IMR-90 (cell line): ENCODE results near the gene REPS2. TPM values are rescaled to one million over a fixed set of nuclear protein-coding genes. Genes with fewer than 3 reads are reported as not detected.

Experiments used
- ATAC-seq: fragments of 200-7000 bp; cut with Tn5 transposase; 2 replicates; pipeline ENCODE4 v1.9.1; 2020; ENCODE audit warnings: low read depth, mild to moderate bottlenecking, moderate library complexity
- BruUV-seq: library from RNA; stranded (reverse); fragments of 400-500 nt; replicated peaks from 2 replicates; lab custom pipeline; 2021; lab: Mats Ljungman, UMichigan
- CTCF ChIA-PET: fragments of 300-600 bp; formaldehyde crosslinking; extraction: SDS; loops from one replicate; lab custom pipeline; 2021; ENCODE audit warnings: antibody characterized with exemption; lab: Yijun Ruan, JAX
- POLR2A ChIA-PET: fragments of 300-600 bp; sonication (Branson Sonifier 250); formaldehyde crosslinking; loops from one replicate; lab custom pipeline; 2022; ENCODE audit warnings: antibody characterized with exemption; ENCODE audit not compliant: unreplicated experiment; lab: Charles Lee
- DNase-seq: peaks from one replicate; pipeline ENCODE4 v3.0.0; 2013
- H2AFZ ChIP-seq: replicated peaks from 2 replicates; pipeline ENCODE3; 2013; ENCODE audit warnings: low read length, mild to moderate bottlenecking; ENCODE audit not compliant: poor library complexity
- H2AK5ac ChIP-seq: 2 replicates; pipeline ENCODE4 v1.6.1; 2013; ENCODE audit warnings: low read depth, low read length, inconsistent platforms
- H2AK9ac ChIP-seq: replicated peaks from 2 replicates; pipeline ENCODE3; 2013; ENCODE audit warnings: mild to moderate bottlenecking, low read depth, low read length, moderate library complexity; ENCODE audit not compliant: poor library complexity
- H2BK120ac ChIP-seq: 2 replicates; pipeline ENCODE4 v1.6.1; 2013; ENCODE audit warnings: low read depth, low read length, inconsistent platforms
- H2BK15ac ChIP-seq: 3 replicates; pipeline ENCODE4 v1.6.1; 2013; ENCODE audit warnings: low read depth, low read length, inconsistent platforms
- H2BK20ac ChIP-seq: 2 replicates; pipeline ENCODE4 v1.6.1; 2013; ENCODE audit warnings: low read depth, mild to moderate bottlenecking, inconsistent platforms, low read length, moderate library complexity
- H2BK5ac ChIP-seq: 2 replicates; pipeline ENCODE4 v1.6.1; 2013; ENCODE audit warnings: mild to moderate bottlenecking, low read depth, low read length, inconsistent platforms; ENCODE audit not compliant: poor library complexity, severe bottlenecking
- H3K14ac ChIP-seq: replicated peaks from 2 replicates; pipeline ENCODE4 v1.6.1; 2013; ENCODE audit warnings: low read depth, low read length, inconsistent platforms
- H3K18ac ChIP-seq: 2 replicates; pipeline ENCODE4 v1.6.1; 2013; ENCODE audit warnings: low read depth, low read length, control low read depth
- H3K23ac ChIP-seq: 2 replicates; pipeline ENCODE4 v1.6.1; 2013; ENCODE audit warnings: low read depth, low read length, inconsistent platforms
- H3K27ac ChIP-seq: 2 replicates; pipeline ENCODE4 v1.5.1; 2013; ENCODE audit warnings: mild to moderate bottlenecking, control low read depth, low read length; ENCODE audit not compliant: insufficient read depth
- H3K27me3 ChIP-seq: 2 replicates; pipeline ENCODE4 v1.6.1; 2013; ENCODE audit warnings: low read length; ENCODE audit not compliant: control insufficient read depth, insufficient read depth
- H3K36me3 ChIP-seq: 2 replicates; pipeline ENCODE4 v1.6.1; 2013; ENCODE audit warnings: low read length, mixed read lengths; ENCODE audit not compliant: control insufficient read depth, insufficient read depth
- H3K4ac ChIP-seq: 2 replicates; pipeline ENCODE4 v1.6.1; 2013; ENCODE audit warnings: low read depth, low read length, inconsistent platforms
- H3K4me1 ChIP-seq: 2 replicates; pipeline ENCODE4 v1.6.1; 2013; ENCODE audit warnings: low read length, mixed read lengths; ENCODE audit not compliant: control insufficient read depth, insufficient read depth
- H3K4me2 ChIP-seq: 2 replicates; pipeline ENCODE4 v1.6.1; 2013; ENCODE audit warnings: low read depth, mild to moderate bottlenecking, control low read depth, low read length, moderate library complexity
- H3K4me3 ChIP-seq: 2 replicates; pipeline ENCODE4 v1.5.1; 2013; ENCODE audit warnings: low read depth, mild to moderate bottlenecking, control low read depth, low read length, moderate library complexity; ENCODE audit not compliant: insufficient read depth
- H3K56ac ChIP-seq: 2 replicates; pipeline ENCODE4 v1.6.1; 2013; ENCODE audit warnings: low read length, inconsistent platforms; ENCODE audit not compliant: insufficient read depth; ENCODE audit errors: extremely low read depth
- H3K79me1 ChIP-seq, 2 experiments: 2 replicates each; pipeline ENCODE4 v1.6.1; 2013; ENCODE audit warnings: low read length in 2 of 2, inconsistent platforms in 1 of 2, low read depth in 1 of 2
- H3K9ac ChIP-seq: 2 replicates; pipeline ENCODE4 v1.6.1; 2013; ENCODE audit warnings: low read depth, low read length, control low read depth
- H3K9me1 ChIP-seq: 2 replicates; pipeline ENCODE4 v1.6.1; 2013; ENCODE audit warnings: low read length, inconsistent platforms; ENCODE audit not compliant: insufficient read depth
- H3K9me3 ChIP-seq: 2 replicates; pipeline ENCODE4 v1.6.1; 2013; ENCODE audit warnings: low read length; ENCODE audit not compliant: control insufficient read depth, insufficient read depth
- H4K20me1 ChIP-seq: 2 replicates; pipeline ENCODE4 v1.6.1; 2013; ENCODE audit warnings: low read length, inconsistent platforms; ENCODE audit not compliant: insufficient read depth
- H4K5ac ChIP-seq: 2 replicates; pipeline ENCODE4 v1.6.1; 2013; ENCODE audit warnings: mild to moderate bottlenecking, low read depth, low read length, control low read depth
- H4K8ac ChIP-seq, 2 experiments: 2 replicates each; pipeline ENCODE4 v1.6.1; 2013; ENCODE audit warnings: low read depth in 2 of 2, low read length in 2 of 2, control low read depth in 1 of 2, inconsistent platforms in 1 of 2
- H4K91ac ChIP-seq: 2 replicates; pipeline ENCODE4 v1.6.1; 2013; ENCODE audit warnings: low read depth, low read length, inconsistent platforms; ENCODE audit not compliant: insufficient read depth
- BHLHE40 ChIP-seq: fragments of 150-350 bp; IDR thresholded peaks from 2 replicates; pipeline ENCODE4 v1.6.1; 2016; ENCODE audit warnings: mild to moderate bottlenecking, low read depth, low read length
- CHD1 ChIP-seq: IDR thresholded peaks from 2 replicates; pipeline ENCODE4 v1.6.1; 2012; ENCODE audit warnings: low read depth, low read length, improper control_type of control experiment
- FOS ChIP-seq: fragments of 150-350 bp; IDR thresholded peaks from 2 replicates; pipeline ENCODE4 v1.6.1; 2016; ENCODE audit warnings: low read depth, low read length
- MAFK ChIP-seq: IDR thresholded peaks from 2 replicates; pipeline ENCODE4 v1.6.1; 2012; ENCODE audit warnings: low read depth, low read length, improper control_type of control experiment
- MAZ ChIP-seq: IDR thresholded peaks from 2 replicates; pipeline ENCODE4 v1.6.1; 2012; ENCODE audit warnings: low read depth, mild to moderate bottlenecking, low read length, improper control_type of control experiment, moderate library complexity, borderline replicate concordance
- MXI1 ChIP-seq: IDR thresholded peaks from 2 replicates; pipeline ENCODE4 v1.6.1; 2012; ENCODE audit warnings: low read depth, mild to moderate bottlenecking, low read length, moderate library complexity, borderline replicate concordance
- NFE2L2 ChIP-seq: fragments of 150-350 bp; IDR thresholded peaks from 2 replicates; pipeline ENCODE4 v1.6.1; 2016; ENCODE audit warnings: low read depth, mild to moderate bottlenecking, low read length
- RAD21 ChIP-seq: IDR thresholded peaks from 2 replicates; pipeline ENCODE4 v1.6.1; 2012; ENCODE audit warnings: low read length, improper control_type of control experiment
- RCOR1 ChIP-seq: IDR thresholded peaks from 2 replicates; pipeline ENCODE4 v1.6.1; 2012; ENCODE audit warnings: mild to moderate bottlenecking, low read length, improper control_type of control experiment; ENCODE audit not compliant: insufficient replicate concordance
- RFX5 ChIP-seq: IDR thresholded peaks from 2 replicates; pipeline ENCODE4 v1.8.0; 2012; ENCODE audit warnings: low read depth, mild to moderate bottlenecking, low read length, moderate library complexity
- WGBS, 2 experiments: methylation state at CpG; one replicate each; pipeline versions ENCODE4 v1.1.5 to v1.1.7; 2013; ENCODE audit warnings: missing lambda C conversion rate in 2 of 2; ENCODE audit not compliant: insufficient read length in 1 of 2; ENCODE audit errors: extremely low coverage in 2 of 2; 5-methylcytosine and 5-hydroxymethylcytosine counted together
- dilution Hi-C: fragments of 300-500 bp; cut with HindIII; formaldehyde crosslinking; loops from one replicate; pipeline ENCODE4 v1.14.3; 2018; ENCODE audit warnings: low sequenced_read_pairs; ENCODE audit not compliant: unreplicated experiment
- in situ Hi-C: fragments of 300-500 bp; cut with MboI; formaldehyde crosslinking; loops from 3 replicates; pipeline ENCODE4 v1.14.3; 2019; ENCODE audit warnings: low sequenced_read_pairs, inconsistent platforms, mixed read lengths
- intact Hi-C: fragments of 100-400 bp; cut with micrococcal nuclease; formaldehyde crosslinking; loops from 2 replicates; pipeline ENCODE4 v1.10.0; 2022
- polyA plus RNA-seq, 3 experiments: library from polyadenylated mRNA; depleted of rRNA; stranded (reverse); fragments of >200 nt; gene quantifications; 2 replicates each; pipeline ENCODE4 v1.2.3, GENCODE V29; 2012; ENCODE audit warnings: low replicate concordance in 1 of 3
- total RNA-seq: library from RNA; depleted of rRNA; stranded (reverse); fragments of >200 nt; gene quantifications from 2 replicates; pipeline ENCODE4 v1.2.3, GENCODE V29; 2012
- TF ChIP-seq, protein P1 (sequence below): conservative IDR thresholded peaks from 2 replicates; pipeline ENCODE4 v1.5.1; 2012; ENCODE audit warnings: mild to moderate bottlenecking, low read depth, low read length, improper control_type of control experiment
- TF ChIP-seq, protein P2 (sequence below): fragments of 150-350 bp; IDR thresholded peaks from 2 replicates; pipeline ENCODE4 v1.6.1; 2017; ENCODE audit warnings: mild to moderate bottlenecking, antibody characterized with exemption, low read length, low read depth
- TF ChIP-seq, protein P3 (sequence below): fragments of 150-350 bp; IDR thresholded peaks from 2 replicates; pipeline ENCODE4 v1.6.1; 2016; ENCODE audit warnings: low read depth, mild to moderate bottlenecking, low read length, moderate library complexity, borderline replicate concordance

The REPS2 gene
- total and polyA plus RNA-seq, 2 of the 4 experiments (the other 2 are of a cell fraction), result 0.02 to 0.18 TPM

DNA sequence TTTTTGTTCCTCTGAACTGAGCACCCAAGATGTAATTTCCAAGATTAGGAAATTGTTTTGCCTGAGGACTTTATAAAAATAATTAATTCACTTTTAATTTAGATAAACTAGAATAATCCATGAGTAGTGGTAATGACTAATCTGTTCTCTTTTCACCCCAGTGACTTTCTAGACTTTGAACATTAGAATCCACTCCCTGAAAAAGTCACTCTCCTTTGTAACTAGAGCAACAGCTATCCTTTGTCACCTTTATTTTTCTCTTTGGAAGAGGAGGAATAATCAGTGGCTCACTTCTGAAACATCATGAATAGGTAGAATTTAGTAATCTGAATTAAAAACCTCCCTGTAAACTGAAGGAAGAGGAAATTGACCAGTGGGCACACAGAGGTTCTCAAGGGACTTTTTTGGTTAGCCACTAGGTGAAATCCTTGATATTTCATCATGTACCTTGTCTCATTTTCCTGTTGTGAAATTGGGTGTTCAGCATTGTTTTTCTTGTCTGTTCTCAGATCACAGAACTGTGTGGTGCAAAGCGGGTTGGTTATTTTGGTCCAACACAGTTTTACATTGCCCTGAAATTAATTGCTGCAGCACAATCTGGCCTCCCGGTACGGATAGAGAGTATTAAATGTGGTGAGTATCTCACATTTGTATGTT is 59.4 kb downstream of the REPS2 start:
- Histone ChIP-seq H4K91ac (no peak overlapping the region), H3K4ac (no peak overlapping the region), H4K8ac (no peak overlapping the region), H2BK15ac (no peak overlapping the region), H2AK5ac (no peak overlapping the region), H3K9me3 (no peaks in the 10 kb centered on the region), H3K79me1 (no peaks in the 10 kb centered on the region), H3K4me2 (no peak overlapping the region), H3K4me1 (no peaks in the 10 kb centered on the region), H2AK9ac (no peak overlapping the region), H3K27me3 (peaks cover 14% of the 10 kb centered on the region), H3K9ac (no peak overlapping the region), H2BK120ac (no peak overlapping the region), H3K27ac (no peak overlapping the region), H2BK5ac (no peak overlapping the region), H4K20me1 (no peaks in the 10 kb centered on the region), H3K36me3 (no peaks in the 10 kb centered on the region), H2AFZ (no peak overlapping the region), H2BK20ac (no peak overlapping the region), H3K56ac (no peak overlapping the region), H3K14ac (no peak overlapping the region), H3K4me3 (no peak overlapping the region), H3K18ac (no peak overlapping the region), H4K5ac (no peak overlapping the region), H3K9me1 (no peaks in the 10 kb centered on the region), H3K23ac (no peak overlapping the region)
- ATAC-seq, result no peak
- TF ChIP-seq MXI1 (no peak), FOS (no peak), RFX5 (no peak), CHD1 (no peak), RCOR1 (no peak), MAFK (no peak), NFE2L2 (no peak), RAD21 (no peak), MAZ (no peak), BHLHE40 (no peak)
- TF ChIP-seq, protein P1, sequence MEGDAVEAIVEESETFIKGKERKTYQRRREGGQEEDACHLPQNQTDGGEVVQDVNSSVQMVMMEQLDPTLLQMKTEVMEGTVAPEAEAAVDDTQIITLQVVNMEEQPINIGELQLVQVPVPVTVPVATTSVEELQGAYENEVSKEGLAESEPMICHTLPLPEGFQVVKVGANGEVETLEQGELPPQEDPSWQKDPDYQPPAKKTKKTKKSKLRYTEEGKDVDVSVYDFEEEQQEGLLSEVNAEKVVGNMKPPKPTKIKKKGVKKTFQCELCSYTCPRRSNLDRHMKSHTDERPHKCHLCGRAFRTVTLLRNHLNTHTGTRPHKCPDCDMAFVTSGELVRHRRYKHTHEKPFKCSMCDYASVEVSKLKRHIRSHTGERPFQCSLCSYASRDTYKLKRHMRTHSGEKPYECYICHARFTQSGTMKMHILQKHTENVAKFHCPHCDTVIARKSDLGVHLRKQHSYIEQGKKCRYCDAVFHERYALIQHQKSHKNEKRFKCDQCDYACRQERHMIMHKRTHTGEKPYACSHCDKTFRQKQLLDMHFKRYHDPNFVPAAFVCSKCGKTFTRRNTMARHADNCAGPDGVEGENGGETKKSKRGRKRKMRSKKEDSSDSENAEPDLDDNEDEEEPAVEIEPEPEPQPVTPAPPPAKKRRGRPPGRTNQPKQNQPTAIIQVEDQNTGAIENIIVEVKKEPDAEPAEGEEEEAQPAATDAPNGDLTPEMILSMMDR, result no peak
- TF ChIP-seq, protein P2, sequence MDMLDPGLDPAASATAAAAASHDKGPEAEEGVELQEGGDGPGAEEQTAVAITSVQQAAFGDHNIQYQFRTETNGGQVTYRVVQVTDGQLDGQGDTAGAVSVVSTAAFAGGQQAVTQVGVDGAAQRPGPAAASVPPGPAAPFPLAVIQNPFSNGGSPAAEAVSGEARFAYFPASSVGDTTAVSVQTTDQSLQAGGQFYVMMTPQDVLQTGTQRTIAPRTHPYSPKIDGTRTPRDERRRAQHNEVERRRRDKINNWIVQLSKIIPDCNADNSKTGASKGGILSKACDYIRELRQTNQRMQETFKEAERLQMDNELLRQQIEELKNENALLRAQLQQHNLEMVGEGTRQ, result no peak
- TF ChIP-seq, protein P3, sequence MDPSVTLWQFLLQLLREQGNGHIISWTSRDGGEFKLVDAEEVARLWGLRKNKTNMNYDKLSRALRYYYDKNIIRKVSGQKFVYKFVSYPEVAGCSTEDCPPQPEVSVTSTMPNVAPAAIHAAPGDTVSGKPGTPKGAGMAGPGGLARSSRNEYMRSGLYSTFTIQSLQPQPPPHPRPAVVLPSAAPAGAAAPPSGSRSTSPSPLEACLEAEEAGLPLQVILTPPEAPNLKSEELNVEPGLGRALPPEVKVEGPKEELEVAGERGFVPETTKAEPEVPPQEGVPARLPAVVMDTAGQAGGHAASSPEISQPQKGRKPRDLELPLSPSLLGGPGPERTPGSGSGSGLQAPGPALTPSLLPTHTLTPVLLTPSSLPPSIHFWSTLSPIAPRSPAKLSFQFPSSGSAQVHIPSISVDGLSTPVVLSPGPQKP, result no peak
- intact Hi-C loops, result no loop called here
- in situ Hi-C loops, result no loop called here
- no TSS peak for BruUV-seq
- no CpG with 5 or more reads among the region's 3 CpGs for WGBS, 2 experiments
- ChIA-PET CTCF (no interaction called here), POLR2A (no interaction called here)
- DNase-seq, result no peak
- dilution Hi-C loops, result no loop called here
